ENCODE results near the gene RAB11FIP5. TPM values are rescaled to one million over a fixed set of nuclear protein-coding genes. Genes with fewer than 3 reads are reported as not detected.

Gene RAB11FIP5
- total and polyA plus RNA-seq, 9 of the 15 experiments (the other 6 are each of a cell fraction or from before 2014, with no cell fraction given) = 1.7 to 14.4 (median 6.4) TPM

DNA sequence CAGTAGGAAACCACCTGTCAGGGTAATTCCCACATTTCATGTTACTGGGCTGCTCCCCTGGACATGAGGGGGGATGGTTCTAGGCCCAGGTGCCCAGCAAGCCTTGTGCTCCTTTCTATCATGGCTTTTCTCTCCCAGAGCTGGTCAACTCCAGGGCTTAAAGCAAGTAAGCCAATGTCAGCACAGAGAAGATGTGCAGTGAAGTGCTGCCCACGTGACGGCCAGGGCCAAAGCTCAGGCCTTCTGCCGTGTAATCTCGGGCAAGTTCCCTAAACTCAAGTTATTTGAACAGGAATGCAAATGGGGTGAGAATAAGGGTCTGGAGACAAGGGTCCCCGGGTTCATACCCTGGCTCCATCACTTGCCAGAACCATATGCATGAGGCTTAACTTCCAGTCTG lies 57.8 kb downstream of the RAB11FIP5 start:
- H3K4me3 ChIP-seq = no peak overlapping the region
- DNase-seq (ENCODE audit: extremely low read depth in 1 of 4, low spot score in 3 of 4) (no peak), ATAC-seq (no peak), FAIRE-seq (no peak)
- no peaks in the 10 kb centered on the region for H3K9me1 ChIP-seq (ENCODE audit: control insufficient read depth, insufficient read depth, low read length)
- in situ Hi-C loops (cut with MboI) (no loop called here), intact Hi-C loops (cut with micrococcal nuclease) (no loop called here)
- no peak overlapping the region for H3K4me2 ChIP-seq (ENCODE audit: insufficient read depth, low read length)
- H3K4me1 ChIP-seq (replicated peaks in 1 of 2; ENCODE audit: control insufficient read depth in 2 of 2, insufficient read depth in 2 of 2, low read length in 2 of 2) = peaks cover 0 to 4% of the 10 kb centered on the region in 2 experiments; a peak in 1 of 5 replicates
- H3K9ac ChIP-seq (ENCODE audit: insufficient read depth in 1 of 2, low read depth in 2 of 2, low read length in 2 of 2) = no peak overlapping the region
- ChIA-PET POLR2A (interaction anchor here (0.6 to 1.4 kb wide), 3 partner anchors 10 to 522 kb away, joined by 3 to 6 read pairs (median 5); no protein-coding TSS in a partner anchor), CTCF (ENCODE audit: low intra/inter-chr PET ratio) (no interaction called here)
- peaks cover 13% of the 10 kb centered on the region; the same call in 2 of the 3 replicates for H3K36me3 ChIP-seq (ENCODE audit: control insufficient read depth, insufficient read depth, low read length)
- no peaks in the 10 kb centered on the region for H4K20me1 ChIP-seq (replicated peaks; ENCODE audit: control insufficient read depth, insufficient read depth, low read length)
- H3K9me3 ChIP-seq (replicated peaks; ENCODE audit: control insufficient read depth, insufficient read depth, low read depth, low read length) = no peaks in the 10 kb centered on the region
- BruUV-seq (replicated peaks) = no TSS peak
- H2AFZ ChIP-seq (ENCODE audit: low read depth, low read length) = no peak overlapping the region
- H3K79me2 ChIP-seq (ENCODE audit: control insufficient read depth, insufficient read depth, low read length) = peaks cover 5% of the 10 kb centered on the region; the same call in 1 of the 3 replicates
- no peak overlapping the region for H3K27ac ChIP-seq (ENCODE audit: extremely low read depth, low read depth, low read length)
- H3K27me3 ChIP-seq (ENCODE audit: control insufficient read depth in 2 of 2, insufficient read depth in 2 of 2, low read length in 2 of 2) = no peaks in the 10 kb centered on the region
- WGBS (ENCODE audit: insufficient coverage, low coverage, missing lambda C conversion rate) = 76% methylated on average over 5 of the region's 5 CpGs
- no peak for TF ChIP-seq RFX1 (IDR thresholded peaks at IDR 0.05)
- no peak for TF ChIP-seq ZNF668 (CRISPR knock-in tag; IDR thresholded peaks at IDR 0.05)
- no peak for TF ChIP-seq NUFIP1 (IDR thresholded peaks at IDR 0.05; ENCODE audit: partially characterized antibody)
- TF ChIP-seq FOXK1 (CRISPR knock-in tag; IDR thresholded peaks at IDR 0.05; ENCODE audit: borderline replicate concordance) = no peak
- no peak for TF ChIP-seq ZHX1 (conservative IDR thresholded peaks at IDR 0.05; ENCODE audit: low read length)
- no peak for TF ChIP-seq EGR1 (conservative IDR thresholded peaks at IDR 0.05)
- no peak for TF ChIP-seq CHCHD3 (CRISPR knock-in tag; IDR thresholded peaks at IDR 0.05)
- no peak for TF ChIP-seq CCAR2 (IDR thresholded peaks at IDR 0.05; ENCODE audit: low read depth, low read length)
- no peak for TF ChIP-seq DNMT1 (IDR thresholded peaks at IDR 0.05)
- TF ChIP-seq HNRNPK (IDR thresholded peaks at IDR 0.05; ENCODE audit: low read depth, low read length, poor library complexity, severe bottlenecking) = no peak
- TF ChIP-seq ZNF212 (CRISPR knock-in tag; IDR thresholded peaks at IDR 0.05) = no peak
- TF ChIP-seq HDAC3 (IDR thresholded peaks at IDR 0.05; ENCODE audit: borderline replicate concordance, partially characterized antibody) = no peak
- TF ChIP-seq, protein P1, sequence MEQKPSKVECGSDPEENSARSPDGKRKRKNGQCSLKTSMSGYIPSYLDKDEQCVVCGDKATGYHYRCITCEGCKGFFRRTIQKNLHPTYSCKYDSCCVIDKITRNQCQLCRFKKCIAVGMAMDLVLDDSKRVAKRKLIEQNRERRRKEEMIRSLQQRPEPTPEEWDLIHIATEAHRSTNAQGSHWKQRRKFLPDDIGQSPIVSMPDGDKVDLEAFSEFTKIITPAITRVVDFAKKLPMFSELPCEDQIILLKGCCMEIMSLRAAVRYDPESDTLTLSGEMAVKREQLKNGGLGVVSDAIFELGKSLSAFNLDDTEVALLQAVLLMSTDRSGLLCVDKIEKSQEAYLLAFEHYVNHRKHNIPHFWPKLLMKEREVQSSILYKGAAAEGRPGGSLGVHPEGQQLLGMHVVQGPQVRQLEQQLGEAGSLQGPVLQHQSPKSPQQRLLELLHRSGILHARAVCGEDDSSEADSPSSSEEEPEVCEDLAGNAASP (IDR thresholded peaks at IDR 0.05) = no peak
- no peak for TF ChIP-seq CEBPG (CRISPR knock-in tag; IDR thresholded peaks at IDR 0.05)
- no peak for TF ChIP-seq CEBPG (tag; conservative IDR thresholded peaks at IDR 0.05 in 1 of 2, IDR thresholded peaks at IDR 0.05 in 1 of 2)
- TF ChIP-seq NR2F6 (CRISPR knock-in tag; IDR thresholded peaks at IDR 0.05) = no peak
